OCI-LY7 (cell line): ENCODE measurements around the gene TMEM109. TPM values are rescaled to one million over a fixed set of nuclear protein-coding genes. Genes with fewer than 3 reads are reported as not detected.

Experiments
- BruUV-seq: library from RNA; stranded (reverse); fragments of 400-500 nt; replicated peaks from 2 replicates; lab custom pipeline; 2021; lab: Mats Ljungman, UMichigan
- CTCF ChIA-PET: fragments of 300-600 bp; sonication (Branson Sonifier 250); formaldehyde crosslinking; loops from one replicate; lab custom pipeline; 2022; ENCODE audit warnings: antibody characterized with exemption; ENCODE audit not compliant: unreplicated experiment; lab: Charles Lee
- POLR2A ChIA-PET: fragments of 300-600 bp; sonication (Branson Sonifier 250); formaldehyde crosslinking; loops from one replicate; lab custom pipeline; 2022; ENCODE audit warnings: antibody characterized with exemption; lab: Charles Lee
- DNase-seq: peaks from one replicate; pipeline ENCODE4 v3.0.0-alpha.2; 2015; ENCODE audit warnings: low spot score
- H2AFZ ChIP-seq: fragments of 200-600 bp; sonication (generic), shearing (Covaris generic); 2 replicates; pipeline ENCODE4 v1.6.1; 2014; ENCODE audit warnings: mild to moderate bottlenecking, antibody characterized with exemption, low read length, moderate library complexity
- H3K27ac ChIP-seq: fragments of 200-600 bp; sonication (generic); 2 replicates; pipeline ENCODE4 v1.5.1; 2014; ENCODE audit warnings: mixed run types, low read depth, mild to moderate bottlenecking, moderate library complexity, low read length, inconsistent platforms; ENCODE audit not compliant: poor library complexity, severe bottlenecking
- H3K36me3 ChIP-seq: fragments of 200-600 bp; sonication (generic); 2 replicates; pipeline ENCODE4 v1.6.1; 2014; ENCODE audit warnings: mild to moderate bottlenecking, antibody characterized with exemption, low read length, moderate library complexity, mixed read lengths; ENCODE audit not compliant: insufficient read depth
- H3K4me1 ChIP-seq: fragments of 200-600 bp; sonication (generic); 2 replicates; pipeline ENCODE4 v1.5.1; 2014; ENCODE audit warnings: mild to moderate bottlenecking, low read length; ENCODE audit not compliant: insufficient read depth, poor library complexity, severe bottlenecking
- H3K4me2 ChIP-seq: fragments of 200-600 bp; sonication (generic); 2 replicates; pipeline ENCODE4 v1.6.1; 2014; ENCODE audit warnings: mild to moderate bottlenecking, low read length
- H3K4me3 ChIP-seq: fragments of 200-600 bp; sonication (generic); 2 replicates; pipeline ENCODE4 v1.5.1; 2014; ENCODE audit warnings: mild to moderate bottlenecking, low read depth, low read length; ENCODE audit not compliant: poor library complexity, severe bottlenecking
- H3K79me2 ChIP-seq: fragments of 200-600 bp; sonication (generic); 2 replicates; pipeline ENCODE4 v1.6.1; 2016; ENCODE audit warnings: low read depth, mild to moderate bottlenecking, low read length, moderate library complexity, mixed read lengths; ENCODE audit not compliant: insufficient read depth
- H3K9me2 ChIP-seq: fragments of 200-600 bp; sonication (generic); 2 replicates; pipeline ENCODE4 v1.6.1; 2016; ENCODE audit warnings: mild to moderate bottlenecking, low read length, mixed read lengths; ENCODE audit not compliant: insufficient read depth
- H3K9me3 ChIP-seq: fragments of 200-600 bp; sonication (generic); 2 replicates; pipeline ENCODE4 v1.6.1; 2014; ENCODE audit warnings: mild to moderate bottlenecking, mixed run types, low read length, mixed read lengths
- H4K20me1 ChIP-seq: fragments of 200-600 bp; sonication (generic); 2 replicates; pipeline ENCODE4 v1.6.1; 2014; ENCODE audit warnings: mild to moderate bottlenecking, antibody characterized with exemption, low read length, moderate library complexity, mixed read lengths; ENCODE audit not compliant: insufficient read depth
- CTCF ChIP-seq: fragments of 200-600 bp; sonication (generic); conservative IDR thresholded peaks from 2 replicates; pipeline ENCODE4 v1.5.1; 2014; ENCODE audit warnings: mild to moderate bottlenecking, antibody characterized with exemption, low read length, moderate library complexity, mixed read lengths
- EZH2phosphoT487 ChIP-seq: fragments of 200-600 bp; sonication (generic); IDR thresholded peaks from 2 replicates; pipeline ENCODE4 v1.6.1; 2018; ENCODE audit warnings: low read depth, borderline replicate concordance, mild to moderate bottlenecking, mixed run types, antibody characterized with exemption, low read length, moderate library complexity, mixed read lengths
- intact Hi-C: fragments of 100-400 bp; cut with micrococcal nuclease; formaldehyde crosslinking; loops from one replicate; pipeline ENCODE4 v1.10.0; 2022; ENCODE audit not compliant: unreplicated experiment
- total RNA-seq, 2 experiments: library from RNA; depleted of rRNA in 1 of 2; stranded (reverse); fragments of >200 nt in 1 of 2; shearing (Covaris generic) in 1 of 2; gene quantifications; 2 replicates each; pipeline ENCODE4 v1.2.3, GENCODE V29; 2014 to 2022

TMEM109 gene
- total RNA-seq, 2 experiments from 2014 or later: 57.0 to 67.8 TPM

GRCh38 chr11:60910281-60910687 is 3.7 kb upstream of the TMEM109 start:
- peaks cover 14% of the 10 kb centered on the region for H3K36me3 ChIP-seq
- H3K9me3 ChIP-seq: peaks cover 21% of the 10 kb centered on the region
- H3K4me1 ChIP-seq: peaks cover 54% of the 10 kb centered on the region
- peak overlapping the region; percentile 86 for H3K27ac ChIP-seq
- peaks cover 22% of the 10 kb centered on the region for H3K79me2 ChIP-seq
- ChIA-PET CTCF (no interaction called here), POLR2A (no interaction called here)
- no peaks in the 10 kb centered on the region for H3K9me2 ChIP-seq
- TF ChIP-seq EZH2phosphoT487 (no peak), CTCF (no peak)
- peaks cover 8% of the 10 kb centered on the region for H4K20me1 ChIP-seq
- intact Hi-C loops: no loop called here
- peak overlapping the region; percentile 77 for H3K4me2 ChIP-seq
- H2AFZ ChIP-seq: peak overlapping the region; percentile 64; the same call in 1 of the 2 replicates
- no TSS peak for BruUV-seq
- peak; percentile 89 for DNase-seq
- H3K4me3 ChIP-seq: peak overlapping the region; percentile 18

- peaks cover 21% of the 10 kb centered on the region for H3K9me3 ChIP-seq
- peak overlapping the region; percentile 18 for H3K4me3 ChIP-seq
- H4K20me1 ChIP-seq: peaks cover 4% of the 10 kb centered on the region; the same call in 1 of the 2 replicates
- no peaks in the 10 kb centered on the region for H3K9me2 ChIP-seq
- H3K4me2 ChIP-seq: peak overlapping the region; percentile 77
- H3K4me1 ChIP-seq: peaks cover 54% of the 10 kb centered on the region
- peak; percentile 32 for DNase-seq
- H3K79me2 ChIP-seq: peaks cover 22% of the 10 kb centered on the region
- H3K27ac ChIP-seq: peak overlapping the region; percentile 86
- peak overlapping the region; percentile 64; the same call in 1 of the 2 replicates for H2AFZ ChIP-seq
- ChIA-PET POLR2A (interaction anchor here (0.7 kb wide), 1 partner anchor 539 kb away, joined by 3 read pairs; no protein-coding TSS in a partner anchor), CTCF (no interaction called here)
- intact Hi-C loops: no loop called here
- no TSS peak for BruUV-seq
- TF ChIP-seq CTCF (peak; percentile 46), EZH2phosphoT487 (no peak)
- H3K36me3 ChIP-seq: peaks cover 10% of the 10 kb centered on the region
Measured at GRCh38 chr11:60910711-60911380, 3.1 kb upstream of the TMEM109 start.
